ENCODE measurements around the gene C1QB.
"Not testable (repeated sequence)": the region's sequence is repeated elsewhere in the genome, so short reads cannot be mapped to it uniquely, and the experiment has no call there.

C1QB gene

DNA sequence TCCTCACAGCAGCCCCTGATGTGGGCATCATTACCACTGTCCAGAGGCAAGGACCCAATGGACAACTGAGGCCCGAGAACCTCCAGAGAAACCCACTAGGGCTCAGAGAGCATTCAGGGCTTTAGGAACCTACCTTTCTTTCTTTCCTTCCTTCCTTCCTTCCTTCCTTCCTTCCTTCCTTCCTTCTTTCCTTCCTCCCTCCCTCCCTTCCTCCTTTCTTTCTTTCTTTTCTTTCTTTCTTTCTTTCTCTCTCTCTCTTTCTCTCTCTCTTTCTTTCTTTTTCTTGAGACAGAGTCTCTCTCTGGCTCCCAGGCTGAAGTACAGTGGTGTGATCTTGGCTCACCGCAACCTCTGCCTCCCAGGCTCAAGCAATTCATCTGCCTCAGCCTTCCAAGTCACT is 15.8 kb downstream of the C1QB start:
- DNase-seq: not testable (repeated sequence)

GRCh38 chr1:22670352-22670975 is 17.4 kb downstream of the C1QB start:
- DNase-seq: no peak

DNA sequence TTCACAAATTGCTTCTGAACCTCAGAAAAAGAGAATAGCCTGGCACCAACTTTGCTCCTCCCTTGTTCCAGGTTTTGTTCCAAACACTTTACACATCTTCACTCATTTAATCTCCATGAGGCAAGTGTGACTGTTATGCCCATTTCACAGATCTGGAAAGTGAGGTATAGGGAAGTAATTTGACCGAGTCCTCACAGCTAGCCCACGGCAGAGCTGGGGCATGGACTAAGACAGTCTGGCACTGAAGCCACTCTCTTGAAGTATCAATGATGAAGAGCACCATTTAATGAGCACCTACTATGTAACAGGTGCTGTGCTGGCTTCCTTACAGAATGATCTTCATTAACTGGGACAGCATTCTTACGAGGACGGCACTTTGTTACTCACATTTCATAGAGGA is 19.0 kb downstream of the C1QB start:
- no peak for DNase-seq

GRCh38 chr1:22673486-22674409 is 20.7 kb downstream of the C1QB start:
- peak; percentile 17 for DNase-seq

DNA sequence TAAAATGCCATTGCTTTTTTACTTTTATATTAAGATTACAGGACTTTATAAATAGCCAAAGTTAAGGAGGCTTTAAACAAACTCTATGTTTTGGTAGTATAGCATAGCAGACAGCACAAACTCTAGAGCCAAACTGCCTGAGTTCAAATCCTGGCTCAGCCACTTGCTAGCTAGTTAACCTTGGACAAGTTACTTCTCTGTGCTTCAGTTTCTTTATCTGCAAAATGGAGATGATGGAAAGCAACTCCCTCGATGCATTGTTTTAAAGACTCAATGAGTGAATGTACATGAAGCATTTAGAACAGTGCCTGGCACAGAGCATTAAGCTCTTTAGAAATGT is 21.3 kb downstream of the C1QB start:
- no peak for DNase-seq

DNA sequence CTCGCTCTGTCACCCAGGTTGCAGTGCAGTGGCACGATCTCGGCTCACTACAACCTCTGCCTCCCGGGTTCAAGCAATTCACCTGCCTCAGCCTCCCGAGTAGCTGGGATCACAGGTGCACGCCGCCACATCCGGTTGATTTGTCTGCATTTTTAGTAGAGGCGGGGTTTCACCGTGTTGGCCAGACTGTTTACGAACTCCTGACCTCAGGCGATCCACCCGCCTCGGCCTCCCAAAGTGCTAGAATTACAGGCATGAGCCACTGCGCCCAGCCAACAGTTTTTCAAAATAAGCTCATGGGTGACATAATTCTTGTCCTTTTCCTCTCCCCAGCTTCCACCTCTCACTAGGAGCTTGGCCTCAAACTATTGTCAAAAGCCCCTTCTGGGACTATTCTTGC is 23.1 kb downstream of the C1QB start:
- not testable (repeated sequence) for DNase-seq

DNA sequence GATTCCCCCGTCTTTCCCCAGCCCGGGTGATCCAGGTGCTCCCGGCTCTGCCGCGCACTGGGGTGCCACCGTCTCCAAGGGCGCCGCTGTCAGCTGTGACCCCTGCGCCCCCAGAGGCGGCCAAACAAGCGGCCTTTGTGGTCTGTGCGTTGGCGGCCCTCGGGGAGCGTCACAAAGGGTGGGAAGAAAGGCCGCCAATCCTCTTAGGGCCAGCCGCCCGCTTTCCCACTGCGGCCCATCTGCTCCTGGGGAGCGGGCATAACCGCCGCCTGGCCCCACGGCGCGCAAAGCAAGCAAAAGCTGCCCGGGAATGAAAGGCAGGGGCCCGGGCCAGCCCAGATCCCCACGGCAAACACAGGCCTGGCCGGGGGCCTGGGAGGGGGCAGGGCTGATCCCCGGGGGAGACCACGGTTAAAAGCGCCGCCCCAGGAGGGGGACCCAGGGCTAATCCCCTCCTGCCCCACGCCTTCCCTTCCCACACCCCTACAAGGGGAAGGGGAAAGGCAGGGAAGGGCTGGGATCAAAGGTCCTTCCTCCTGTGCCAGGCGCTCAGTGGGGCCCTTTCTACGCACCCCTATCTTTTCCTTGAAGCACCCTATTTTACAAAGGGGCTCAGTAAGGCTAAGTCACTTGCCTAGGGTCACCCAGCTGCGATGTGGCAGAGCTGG is 24.0 kb downstream of the C1QB start:
- DNase-seq: no peak

DNA sequence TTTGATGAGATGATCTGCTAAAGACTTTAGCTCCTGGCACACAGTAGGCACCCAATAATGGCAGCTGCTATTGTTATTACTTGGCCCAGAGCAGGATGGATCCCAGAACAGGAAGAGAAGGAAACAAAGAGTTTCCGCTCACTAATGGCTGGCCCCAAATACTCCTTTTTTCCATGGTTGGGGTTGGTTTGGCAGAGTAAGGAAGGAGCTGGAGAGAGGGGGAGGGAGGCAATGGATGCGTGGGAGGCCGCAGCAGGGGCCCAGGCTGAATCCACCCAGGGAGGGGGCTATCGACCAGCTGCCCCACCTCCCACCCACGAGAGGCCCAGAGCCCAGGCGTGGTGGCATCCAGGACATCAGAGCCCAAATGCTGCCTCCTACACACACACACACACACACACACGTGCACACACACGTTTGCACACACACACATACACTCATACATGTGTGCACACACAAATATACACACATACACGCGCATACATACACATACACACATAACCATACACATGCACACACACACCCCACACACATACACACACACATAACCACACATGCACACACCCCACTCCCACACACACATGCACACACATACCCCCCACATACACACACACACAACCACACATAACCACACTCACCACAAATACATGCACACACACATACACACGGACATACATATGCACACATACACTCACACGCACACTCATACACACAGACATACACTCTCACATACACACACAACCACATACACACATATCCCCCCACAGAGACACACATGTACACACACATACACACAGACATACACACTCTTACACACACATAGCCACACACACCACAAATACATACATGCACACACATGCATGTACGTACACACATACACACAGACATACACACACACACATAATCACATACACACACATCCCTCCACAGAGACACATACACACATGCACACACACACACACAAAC is 25.2 kb downstream of the C1QB start:
- no peak for DNase-seq

DNA sequence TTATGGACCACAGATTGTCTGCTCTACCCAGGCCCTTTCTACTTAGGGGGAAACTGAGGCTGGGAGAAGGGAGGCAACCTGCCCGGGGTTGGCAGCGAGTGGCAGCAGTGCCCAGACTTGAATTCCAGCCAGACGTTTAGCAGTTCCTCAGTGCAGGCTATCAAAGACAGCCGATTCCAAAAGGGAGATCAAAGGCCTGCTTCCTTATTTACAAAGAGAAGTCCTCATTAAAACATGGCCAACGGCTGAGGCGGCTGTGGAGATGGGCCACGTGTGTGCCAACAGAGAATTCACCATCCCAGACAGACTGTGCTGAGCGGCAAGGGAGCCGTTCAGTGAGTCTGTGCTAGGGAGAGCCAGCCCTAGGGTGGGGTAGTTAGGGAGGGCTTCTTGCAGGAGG is 27.7 kb downstream of the C1QB start:
- no peak for DNase-seq

GRCh38 chr1:22681556-22682276 is 28.7 kb downstream of the C1QB start:
- DNase-seq: no peak

- no peak for DNase-seq
These were observed 30.5 kb downstream of the C1QB start for GRCh38 chr1:22683547-22683946.

DNA sequence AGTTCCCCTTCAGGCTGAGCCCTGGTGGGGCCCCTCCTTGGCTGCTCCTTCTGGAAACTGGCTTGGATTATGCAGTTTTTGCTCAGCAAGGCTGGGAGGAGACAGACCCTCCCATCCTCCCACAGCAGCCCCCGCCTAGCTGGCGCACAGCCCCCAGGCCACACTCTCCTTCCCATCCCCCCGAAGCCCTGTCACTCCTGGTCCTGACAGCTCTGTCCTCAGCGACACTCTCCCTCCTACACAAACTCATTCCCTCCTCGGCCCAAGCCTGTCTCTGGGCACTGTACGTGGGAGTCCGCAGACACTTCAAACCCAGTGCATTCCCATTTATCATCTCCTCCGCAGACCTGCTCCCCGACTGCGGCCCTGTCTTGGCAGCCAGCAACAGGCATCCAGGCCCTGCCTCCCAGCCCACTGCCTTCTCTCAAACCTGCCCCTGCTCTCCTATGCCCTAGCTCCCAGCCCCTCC is 32.6 kb downstream of the C1QB start:
- DNase-seq: no peak

DNA sequence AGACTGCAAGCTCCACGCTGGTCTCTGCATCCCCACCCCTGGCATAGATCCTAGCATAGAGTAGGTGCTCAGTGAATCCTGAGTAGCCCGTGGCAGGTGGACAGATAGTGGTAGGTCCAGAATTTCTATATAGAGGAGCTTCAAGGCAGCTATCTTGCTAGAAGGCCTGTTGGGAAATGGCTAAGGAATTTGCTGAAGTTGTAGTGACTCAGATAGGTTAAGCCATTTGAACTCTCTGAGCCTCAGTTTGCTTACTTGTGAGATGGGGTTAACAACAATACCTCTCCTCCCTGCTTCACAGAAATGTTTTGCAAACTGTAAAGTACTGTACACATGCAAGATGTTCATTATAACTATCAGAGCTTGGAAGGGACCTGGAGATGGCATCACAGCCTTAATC is 34.2 kb downstream of the C1QB start:
- DNase-seq: no peak

GRCh38 chr1:22688466-22688865 is 35.4 kb downstream of the C1QB start:
- no peak for DNase-seq

- peak; percentile 17 for DNase-seq
These were observed 36.5 kb downstream of the C1QB start for GRCh38 chr1:22689505-22689904.

DNA sequence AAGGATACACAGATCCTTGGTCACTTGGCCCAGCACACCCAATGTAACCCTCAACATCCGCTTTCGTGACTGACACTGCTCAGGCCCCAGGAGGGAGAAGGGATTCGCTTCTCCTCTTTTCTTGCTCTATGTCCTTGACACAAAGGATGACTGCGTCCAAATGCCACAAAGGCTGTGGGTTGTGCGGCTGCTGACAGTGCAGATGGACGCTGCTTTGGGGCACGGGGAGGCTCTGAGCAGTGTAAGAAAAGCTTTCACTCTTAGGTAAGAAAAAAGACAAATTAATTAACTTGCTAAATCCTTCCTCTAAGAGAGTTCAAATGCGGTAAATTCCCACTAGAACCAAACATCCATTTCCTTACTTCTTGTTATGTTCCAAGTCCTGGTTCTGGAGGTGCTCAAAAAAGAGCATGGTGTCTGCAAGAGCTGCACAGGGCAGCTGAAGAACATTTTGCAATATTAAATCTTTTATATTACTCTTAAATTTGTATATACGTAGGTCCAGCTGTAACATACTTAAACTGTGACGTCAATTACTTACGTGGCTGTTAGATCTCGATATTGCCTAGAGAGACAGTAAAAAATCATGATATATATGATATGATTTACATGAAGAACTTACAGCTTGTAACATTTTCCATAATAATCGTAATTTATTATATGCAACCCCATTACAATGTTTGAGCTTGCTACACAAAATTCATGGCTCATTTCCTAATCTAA is 38.2 kb downstream of the C1QB start:
- no peak for DNase-seq

DNA sequence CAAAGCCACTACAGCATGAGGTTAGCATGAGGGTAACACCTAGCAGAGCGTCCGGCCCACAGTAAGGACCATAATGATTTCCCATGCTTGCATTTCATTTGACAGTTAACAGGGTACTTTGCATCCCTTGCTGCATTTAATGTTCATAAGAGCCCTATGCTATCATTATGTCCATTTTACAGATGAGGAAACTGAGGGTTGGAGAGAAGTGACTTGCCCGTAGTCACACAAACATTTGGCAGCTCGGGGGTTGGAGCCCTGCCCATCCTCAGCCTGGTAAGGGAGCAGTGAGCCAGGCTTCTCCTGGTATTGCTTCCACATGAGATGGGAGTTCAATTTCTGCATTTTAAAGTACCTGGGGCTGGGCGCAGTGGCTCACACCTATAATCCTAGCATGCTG is 41.1 kb downstream of the C1QB start:
- DNase-seq: no peak

- DNase-seq: no peak
These were observed 43.6 kb downstream of the C1QB start for GRCh38 chr1:22696610-22697009.

- DNase-seq: no peak
These were observed 44.9 kb downstream of the C1QB start for GRCh38 chr1:22697980-22698379.

DNA sequence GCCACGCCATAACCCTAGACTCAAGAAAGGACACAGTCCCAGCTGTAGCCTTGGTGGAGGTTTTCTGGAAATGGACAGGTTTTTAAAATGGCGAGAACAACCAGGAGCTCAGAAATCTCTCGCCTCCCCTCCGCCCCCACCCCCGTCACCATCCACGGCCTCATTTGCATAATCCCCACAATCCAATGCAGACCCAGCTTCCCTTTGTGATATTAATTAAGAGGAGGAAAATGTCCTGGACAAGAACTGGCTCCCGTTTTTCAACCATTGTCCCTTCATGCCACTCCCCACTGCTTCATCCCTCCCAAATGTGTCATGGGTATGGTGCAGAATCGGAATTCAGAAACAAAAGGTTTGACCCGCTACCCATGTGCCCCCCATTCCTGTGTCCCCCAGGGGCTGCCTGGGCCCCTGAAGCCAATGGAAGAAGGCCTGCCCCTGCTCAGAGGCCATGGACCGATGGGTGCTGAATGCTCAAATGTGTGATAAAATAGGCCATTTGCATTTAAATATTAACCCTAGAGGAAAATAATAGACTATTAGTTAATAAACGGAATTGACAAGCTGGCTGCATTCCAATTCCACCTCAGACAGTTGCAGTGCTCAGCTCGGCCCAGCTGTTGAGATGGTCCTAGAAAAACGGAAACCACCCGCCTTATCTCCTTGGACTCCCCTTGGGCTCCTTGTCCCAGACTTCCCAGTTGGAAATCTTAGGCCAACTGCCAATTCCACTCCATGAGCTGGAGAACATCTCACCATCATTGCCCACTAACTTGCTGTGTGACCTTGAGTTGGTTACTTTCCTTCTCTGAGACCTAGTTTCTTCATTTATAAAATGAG is 46.9 kb downstream of the C1QB start:
- DNase-seq: no peak

All from NCI-H1105 (cell line).